OCI-LY3 (cell line): Measurements from ENCODE around the gene PPP6R2.

Experiments used
- H2AFZ ChIP-seq: fragments of 200-600, 300-600 bp; shearing (Covaris generic); 2 replicates; pipeline ENCODE4 v1.6.0; 2014; ENCODE audit warnings: antibody characterized with exemption, low read depth, low read length
- H3K27ac ChIP-seq: fragments of 200-600, 300-600 bp; sonication (generic); 2 replicates; pipeline ENCODE4 v1.5.1; 2014; ENCODE audit warnings: mild to moderate bottlenecking, low read length, moderate library complexity, mixed read lengths
- H3K27me3 ChIP-seq: fragments of 200-600, 300-600 bp; sonication (generic); 2 replicates; pipeline ENCODE4 v1.6.1; 2014; ENCODE audit warnings: low read depth, low read length, mixed read lengths
- H3K36me3 ChIP-seq: fragments of 200-600, 300-600 bp; sonication (generic); replicated peaks from 2 replicates; pipeline ENCODE3; 2014; ENCODE audit warnings: low read depth, low read length, mixed read lengths
- H3K4me1 ChIP-seq: fragments of 300-600, 200-600 bp; sonication (generic); 2 replicates; pipeline ENCODE4 v1.6.1; 2014; ENCODE audit warnings: low read length, mixed read lengths
- H3K4me2 ChIP-seq: fragments of 200-600, 300-600 bp; sonication (generic); 2 replicates; pipeline ENCODE4 v1.6.1; 2014; ENCODE audit warnings: low read length, mixed read lengths
- H3K4me3 ChIP-seq: fragments of 300-600, 200-600 bp; sonication (generic); 2 replicates; pipeline ENCODE4 v1.5.1; 2014; ENCODE audit warnings: antibody characterized with exemption, mild to moderate bottlenecking, low read length, moderate library complexity
- H3K79me2 ChIP-seq: fragments of 300-600, 200-600 bp; shearing (Covaris generic); 2 replicates; pipeline ENCODE4 v1.6.1; 2014; ENCODE audit warnings: mild to moderate bottlenecking, low read length, mixed read lengths
- H3K9ac ChIP-seq: fragments of 300-600, 200-600 bp; shearing (Covaris generic); 2 replicates; pipeline ENCODE4 v1.6.0; 2014; ENCODE audit warnings: mild to moderate bottlenecking, low read length, moderate library complexity
- H3K9me3 ChIP-seq: fragments of 200-600, 300-600 bp; shearing (Covaris generic); 2 replicates; pipeline ENCODE4 v1.6.1; 2014; ENCODE audit warnings: low read length, mixed read lengths; ENCODE audit not compliant: insufficient read depth
- H4K20me1 ChIP-seq: fragments of 200-600, 300-600 bp; sonication (generic); 2 replicates; pipeline ENCODE4 v1.6.1; 2016; ENCODE audit warnings: low read length, mixed read lengths; ENCODE audit not compliant: insufficient read depth
- EZH2phosphoT487 ChIP-seq: fragments of 200-600 bp; shearing (Covaris generic); IDR thresholded peaks from 2 replicates; pipeline ENCODE4 v1.6.1; 2018; ENCODE audit warnings: antibody characterized with exemption, mixed run types, low read depth
- TF ChIP-seq, protein P1 (sequence below): fragments of 200-600, 300-600 bp; sonication (generic); IDR thresholded peaks from 2 replicates; pipeline ENCODE4 v1.5.1; 2014; ENCODE audit warnings: antibody characterized with exemption, low read length, low read depth

PPP6R2 gene

DNA sequence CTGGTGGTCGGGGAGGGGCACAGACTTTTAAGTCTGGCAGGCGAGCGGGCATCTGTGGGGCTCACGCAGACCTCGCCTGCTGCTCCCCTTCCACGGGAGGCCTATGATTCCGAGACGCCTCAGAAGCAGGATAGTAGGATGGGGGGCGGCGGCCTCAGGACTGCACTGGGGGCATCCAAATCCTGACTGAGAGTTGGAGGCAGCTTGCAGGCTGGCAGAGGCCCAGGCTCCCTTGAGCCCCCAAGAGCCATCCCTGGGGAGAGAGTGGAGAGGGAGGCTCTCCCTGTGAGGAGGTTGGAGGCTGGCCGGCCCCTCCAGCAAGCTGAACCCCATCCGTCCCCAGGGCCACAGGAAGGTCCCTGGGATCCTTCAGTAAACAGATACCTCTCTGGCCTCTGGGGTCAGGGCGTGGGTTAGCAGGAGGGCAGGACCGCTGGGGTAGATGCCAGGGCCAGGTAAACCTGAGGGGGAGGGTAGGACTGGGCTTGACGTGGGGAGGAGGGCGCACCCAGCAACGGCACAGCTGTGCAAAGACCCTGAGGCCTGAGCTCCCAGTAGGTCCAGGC is 98.4 kb downstream of the PPP6R2 start:
- Histone ChIP-seq H4K20me1 (no peaks in the 10 kb centered on the region), H3K4me1 (no peaks in the 10 kb centered on the region), H3K4me3 (no peak overlapping the region), H3K27ac (no peak overlapping the region), H3K9ac (no peak overlapping the region), H3K36me3 (no peaks in the 10 kb centered on the region), H3K4me2 (no peak overlapping the region), H3K27me3 (no peaks in the 10 kb centered on the region), H3K9me3 (no peaks in the 10 kb centered on the region), H3K79me2 (no peaks in the 10 kb centered on the region), H2AFZ (no peak overlapping the region)
- TF ChIP-seq EZH2phosphoT487: no peak
- TF ChIP-seq, protein P1, sequence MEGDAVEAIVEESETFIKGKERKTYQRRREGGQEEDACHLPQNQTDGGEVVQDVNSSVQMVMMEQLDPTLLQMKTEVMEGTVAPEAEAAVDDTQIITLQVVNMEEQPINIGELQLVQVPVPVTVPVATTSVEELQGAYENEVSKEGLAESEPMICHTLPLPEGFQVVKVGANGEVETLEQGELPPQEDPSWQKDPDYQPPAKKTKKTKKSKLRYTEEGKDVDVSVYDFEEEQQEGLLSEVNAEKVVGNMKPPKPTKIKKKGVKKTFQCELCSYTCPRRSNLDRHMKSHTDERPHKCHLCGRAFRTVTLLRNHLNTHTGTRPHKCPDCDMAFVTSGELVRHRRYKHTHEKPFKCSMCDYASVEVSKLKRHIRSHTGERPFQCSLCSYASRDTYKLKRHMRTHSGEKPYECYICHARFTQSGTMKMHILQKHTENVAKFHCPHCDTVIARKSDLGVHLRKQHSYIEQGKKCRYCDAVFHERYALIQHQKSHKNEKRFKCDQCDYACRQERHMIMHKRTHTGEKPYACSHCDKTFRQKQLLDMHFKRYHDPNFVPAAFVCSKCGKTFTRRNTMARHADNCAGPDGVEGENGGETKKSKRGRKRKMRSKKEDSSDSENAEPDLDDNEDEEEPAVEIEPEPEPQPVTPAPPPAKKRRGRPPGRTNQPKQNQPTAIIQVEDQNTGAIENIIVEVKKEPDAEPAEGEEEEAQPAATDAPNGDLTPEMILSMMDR: no peak

DNA sequence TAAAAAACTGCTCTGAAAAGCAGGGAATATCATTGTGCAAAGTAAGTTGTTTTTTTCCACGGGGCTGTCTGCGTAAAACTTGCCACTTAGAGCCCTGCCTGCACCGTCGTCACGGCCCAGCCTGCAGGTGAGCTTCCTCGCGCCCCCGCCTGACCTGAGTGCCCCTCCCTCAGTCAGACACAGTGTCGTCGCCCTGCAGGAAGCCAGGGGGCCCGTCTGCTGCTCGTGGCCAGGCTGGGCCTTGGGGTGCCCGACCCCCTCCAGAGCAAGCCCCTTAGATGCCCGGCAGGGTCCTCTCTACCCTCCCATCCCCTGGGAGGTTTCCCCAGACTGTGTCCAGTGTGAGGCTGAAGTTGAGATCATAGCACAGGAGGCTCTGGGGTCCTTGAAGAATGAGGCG is 100.1 kb downstream of the PPP6R2 start:
- no peaks in the 10 kb centered on the region for H4K20me1 ChIP-seq
- H3K79me2 ChIP-seq: no peaks in the 10 kb centered on the region
- no peak overlapping the region for H3K4me3 ChIP-seq
- H3K27me3 ChIP-seq: no peaks in the 10 kb centered on the region
- H3K4me2 ChIP-seq: no peak overlapping the region
- no peaks in the 10 kb centered on the region for H3K9me3 ChIP-seq
- H3K36me3 ChIP-seq: no peaks in the 10 kb centered on the region
- H3K27ac ChIP-seq: no peak overlapping the region
- no peak overlapping the region for H2AFZ ChIP-seq
- TF ChIP-seq, protein P1: no peak
- TF ChIP-seq EZH2phosphoT487: no peak
- H3K9ac ChIP-seq: no peak overlapping the region
- no peaks in the 10 kb centered on the region for H3K4me1 ChIP-seq

DNA sequence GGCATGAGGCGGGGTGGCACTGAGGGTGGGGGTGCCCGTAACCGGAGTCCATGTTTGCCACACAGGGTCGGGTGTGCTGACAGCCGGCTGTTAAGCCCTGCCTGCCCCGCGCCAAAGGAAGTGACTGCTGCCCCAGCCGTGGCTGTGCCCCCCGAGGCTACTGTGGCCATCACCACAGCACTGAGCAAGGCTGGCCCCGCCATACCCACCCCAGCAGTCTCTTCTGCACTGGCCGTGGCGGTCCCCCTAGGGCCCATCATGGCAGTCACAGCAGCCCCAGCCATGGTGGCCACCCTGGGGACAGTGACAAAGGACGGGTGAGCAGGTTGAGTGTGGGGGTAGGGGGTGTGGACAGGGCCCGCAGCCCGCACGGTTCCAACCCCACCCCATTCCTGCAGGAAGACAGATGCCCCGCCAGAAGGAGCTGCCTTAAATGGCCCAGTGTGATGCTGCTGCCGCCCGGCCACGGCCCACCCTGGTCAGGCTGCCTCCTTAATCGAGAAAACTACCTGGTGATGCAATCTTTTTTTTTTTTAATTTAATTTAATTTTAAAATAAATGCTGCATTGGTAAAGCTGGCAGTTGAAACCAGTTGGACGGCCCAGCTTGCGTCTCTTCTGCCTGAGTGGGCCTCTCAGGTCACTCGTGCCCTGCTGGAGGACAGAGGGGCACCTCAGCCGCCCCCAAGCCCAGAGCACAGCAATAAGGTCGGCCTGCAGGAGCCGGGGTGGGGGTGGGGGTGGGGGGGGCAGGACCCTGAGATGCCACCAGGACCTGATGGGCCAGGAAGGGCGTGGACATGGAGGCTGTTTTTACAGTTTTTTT is 100.9 kb downstream of the PPP6R2 start:
- Histone ChIP-seq H3K9ac (no peak overlapping the region), H3K27me3 (no peaks in the 10 kb centered on the region), H2AFZ (no peak overlapping the region), H4K20me1 (no peaks in the 10 kb centered on the region), H3K4me1 (no peaks in the 10 kb centered on the region), H3K4me3 (no peak overlapping the region), H3K9me3 (no peaks in the 10 kb centered on the region), H3K27ac (no peak overlapping the region), H3K36me3 (no peaks in the 10 kb centered on the region), H3K4me2 (no peak overlapping the region), H3K79me2 (no peaks in the 10 kb centered on the region)
- no peak for TF ChIP-seq EZH2phosphoT487
- TF ChIP-seq, protein P1: no peak

DNA sequence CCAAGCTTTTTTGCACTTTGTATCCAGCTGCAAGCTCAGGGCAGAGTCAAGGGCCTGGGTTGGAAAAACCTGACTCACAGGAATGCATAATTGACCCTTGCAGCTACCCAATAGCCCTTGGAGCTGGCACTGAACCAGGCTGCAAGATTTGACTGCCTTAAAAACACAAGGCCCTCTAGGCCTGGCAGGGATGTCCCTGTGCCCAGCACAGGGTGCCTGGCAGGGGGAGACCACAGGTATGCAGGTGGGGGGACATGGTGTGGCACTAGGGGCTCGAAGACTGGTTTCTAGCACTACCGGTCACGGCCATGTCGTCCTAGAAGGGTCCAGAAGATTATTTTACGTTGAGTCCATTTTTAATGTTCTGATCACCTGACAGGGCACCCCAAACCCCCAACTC is 101.5 kb downstream of the PPP6R2 start:
- Histone ChIP-seq H3K27ac (no peak overlapping the region), H3K79me2 (no peaks in the 10 kb centered on the region), H3K4me3 (no peak overlapping the region), H3K27me3 (no peaks in the 10 kb centered on the region), H3K9me3 (no peaks in the 10 kb centered on the region), H3K36me3 (no peaks in the 10 kb centered on the region), H3K4me1 (no peaks in the 10 kb centered on the region), H3K4me2 (no peak overlapping the region), H4K20me1 (no peaks in the 10 kb centered on the region), H3K9ac (no peak overlapping the region), H2AFZ (no peak overlapping the region)
- TF ChIP-seq, protein P1: no peak
- no peak for TF ChIP-seq EZH2phosphoT487
